ENCODE results near the gene EIF3I.
"Not testable (repeated sequence)": the region's sequence is repeated elsewhere in the genome, so short reads cannot be mapped to it uniquely, and the experiment has no call there.

EIF3I gene

GRCh38 chr1:32231843-32232432, 9.7 kb downstream of the EIF3I start:
- DNase-seq (ENCODE audit: extremely low read depth in 1 of 2, low read depth in 1 of 2) = no peak

- DNase-seq (ENCODE audit: extremely low read depth in 1 of 2, low read depth in 1 of 2) = no peak
Measured at GRCh38 chr1:32232558-32233304, 10.5 kb downstream of the EIF3I start.

- DNase-seq (ENCODE audit: extremely low read depth in 1 of 2, low read depth in 1 of 2) = no peak
Measured at GRCh38 chr1:32234792-32235191, 12.6 kb downstream of the EIF3I start.

- no peak for DNase-seq (ENCODE audit: extremely low read depth in 1 of 2, low read depth in 1 of 2)
Measured at GRCh38 chr1:32239337-32239736, 17.1 kb downstream of the EIF3I start.

GRCh38 chr1:32239790-32240139, 17.6 kb downstream of the EIF3I start:
- no peak for DNase-seq (ENCODE audit: extremely low read depth in 1 of 2, low read depth in 1 of 2)

GRCh38 chr1:32240140-32240951, 18.1 kb downstream of the EIF3I start:
- no peak for DNase-seq (ENCODE audit: extremely low read depth in 1 of 2, low read depth in 1 of 2)

- DNase-seq (ENCODE audit: extremely low read depth in 1 of 2, low read depth in 1 of 2) = no peak
Measured at GRCh38 chr1:32241001-32241763, 19.0 kb downstream of the EIF3I start.

GRCh38 chr1:32242341-32242851, 20.2 kb downstream of the EIF3I start:
- DNase-seq (ENCODE audit: extremely low read depth in 1 of 2, low read depth in 1 of 2) = no peak

- no peak for DNase-seq (ENCODE audit: extremely low read depth in 1 of 2, low read depth in 1 of 2)
Measured at GRCh38 chr1:32246888-32247273, 24.7 kb downstream of the EIF3I start, which contains the start of gene FAM167B. Gene FAM167B, plus strand, starts transcription at chr1:32247222. Its CDS starts 200 bp downstream, at chr1:32247422.

- no peak for DNase-seq (ENCODE audit: extremely low read depth in 1 of 2, low read depth in 1 of 2)
Measured at GRCh38 chr1:32247452-32247851, 25.2 kb downstream of the EIF3I start.

- DNase-seq (ENCODE audit: extremely low read depth in 1 of 2, low read depth in 1 of 2) = peak; percentile 67 to 80
Measured at GRCh38 chr1:32247983-32248889, 26.0 kb downstream of the EIF3I start.

GRCh38 chr1:32249831-32250525, 27.8 kb downstream of the EIF3I start:
- peak; percentile 60 to 87 for DNase-seq (ENCODE audit: extremely low read depth in 1 of 2, low read depth in 1 of 2)

- DNase-seq (ENCODE audit: extremely low read depth in 1 of 2, low read depth in 1 of 2) = peak; percentile 56 to 70
Measured at GRCh38 chr1:32250893-32251716, 28.9 kb downstream of the EIF3I start, which contains the start of gene LCK. Gene LCK, plus strand, starts transcription at chr1:32251265. Its CDS starts 23,065 bp downstream, at chr1:32274330.

GRCh38 chr1:32255072-32256071, 33.2 kb downstream of the EIF3I start:
- no peak for DNase-seq (ENCODE audit: extremely low read depth in 1 of 2, low read depth in 1 of 2)

- DNase-seq (ENCODE audit: extremely low read depth in 1 of 2, low read depth in 1 of 2) = no peak
Measured at GRCh38 chr1:32256473-32257226, 34.4 kb downstream of the EIF3I start.

- DNase-seq (ENCODE audit: extremely low read depth in 1 of 2, low read depth in 1 of 2) = no peak
Measured at GRCh38 chr1:32257227-32257508, 35.0 kb downstream of the EIF3I start.

GRCh38 chr1:32263236-32263593, 41.0 kb downstream of the EIF3I start:
- not testable (repeated sequence) for DNase-seq (ENCODE audit: extremely low read depth in 1 of 2, low read depth in 1 of 2)
